ENCODE data around the gene B4GALNT3.

The B4GALNT3 gene

DNA sequence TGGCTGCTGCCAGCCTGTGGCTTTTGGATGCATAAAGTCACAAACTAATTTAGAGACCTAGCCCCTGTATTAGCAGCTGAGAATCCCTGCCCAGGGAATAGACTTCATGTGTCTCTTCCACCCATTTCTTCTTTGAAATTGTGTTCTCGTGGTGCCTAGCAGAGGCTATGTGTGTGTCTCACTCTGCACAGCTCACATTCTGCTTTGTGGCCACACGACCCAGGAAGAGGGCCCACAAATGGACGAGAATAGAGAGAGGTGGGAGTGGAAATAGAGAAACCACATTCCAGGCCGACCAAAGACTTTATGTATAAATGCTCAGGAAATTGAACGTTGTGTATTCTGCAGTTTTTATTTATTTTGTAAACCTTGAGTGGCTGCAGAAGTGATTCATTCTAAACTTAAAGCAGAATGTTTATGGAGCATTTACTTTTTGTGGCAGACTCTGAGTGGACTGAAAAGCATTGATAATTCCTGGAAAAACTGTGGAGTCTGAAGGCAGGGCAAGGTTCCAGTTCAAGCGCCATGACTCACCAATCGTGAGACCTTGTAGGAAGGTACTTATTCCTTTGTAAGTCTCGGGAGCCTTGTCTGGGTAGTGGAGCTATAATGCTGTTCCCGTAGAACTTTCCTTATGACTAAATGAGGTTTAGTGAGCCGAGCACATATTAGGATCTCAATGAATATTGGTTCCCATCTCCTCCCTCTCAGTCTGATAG is 9.1 kb downstream of the B4GALNT3 start:
- DNase-seq = no peak

GRCh38 chr12:470133-470532 is 10.4 kb downstream of the B4GALNT3 start:
- no peak for DNase-seq

GRCh38 chr12:473198-473597 is 13.5 kb downstream of the B4GALNT3 start:
- DNase-seq = no peak

- DNase-seq = no peak
Measured at GRCh38 chr12:473863-474577, 14.3 kb downstream of the B4GALNT3 start.

DNA sequence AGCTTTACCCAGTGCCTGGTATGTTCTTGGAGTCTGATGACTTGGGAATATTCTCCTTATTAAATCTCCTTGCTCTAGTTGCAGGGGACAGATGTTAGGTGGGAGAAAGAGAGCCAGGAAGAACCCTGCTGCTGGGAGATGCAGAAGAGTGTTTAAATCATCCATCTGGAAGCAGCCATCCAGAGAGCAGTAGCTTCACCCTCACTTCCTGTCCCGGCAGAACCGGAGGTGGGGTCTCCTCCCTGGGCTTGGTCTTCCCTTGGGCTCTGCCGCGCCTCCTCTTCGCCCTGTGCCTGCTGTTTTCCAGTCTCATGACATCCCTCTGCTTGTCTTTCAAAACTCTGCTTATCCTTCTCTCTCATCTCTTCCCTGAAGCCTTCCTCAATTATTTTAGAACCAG is 15.5 kb downstream of the B4GALNT3 start:
- DNase-seq = no peak

DNA sequence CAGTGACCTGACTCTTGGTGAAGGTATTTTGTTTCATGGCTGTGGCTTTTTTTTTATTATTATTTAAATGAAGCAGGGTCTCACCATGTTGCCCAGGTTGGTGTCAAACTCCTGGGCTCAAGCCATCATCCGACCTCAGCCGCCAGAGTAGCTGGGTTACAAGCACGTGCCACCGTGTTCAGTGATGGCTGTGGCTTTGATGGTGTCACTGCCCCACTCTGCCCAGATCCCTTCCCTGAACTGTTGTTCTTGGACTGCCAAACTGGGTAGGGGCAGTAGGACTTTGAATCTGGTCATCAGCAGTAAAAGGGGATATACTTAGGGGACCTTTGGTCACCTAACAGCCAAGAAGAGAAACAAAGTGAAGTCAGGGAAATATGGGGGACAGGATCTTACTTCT is 19.4 kb downstream of the B4GALNT3 start:
- DNase-seq = no peak

GRCh38 chr12:480831-481816 is 21.4 kb downstream of the B4GALNT3 start:
- no peak for DNase-seq

DNA sequence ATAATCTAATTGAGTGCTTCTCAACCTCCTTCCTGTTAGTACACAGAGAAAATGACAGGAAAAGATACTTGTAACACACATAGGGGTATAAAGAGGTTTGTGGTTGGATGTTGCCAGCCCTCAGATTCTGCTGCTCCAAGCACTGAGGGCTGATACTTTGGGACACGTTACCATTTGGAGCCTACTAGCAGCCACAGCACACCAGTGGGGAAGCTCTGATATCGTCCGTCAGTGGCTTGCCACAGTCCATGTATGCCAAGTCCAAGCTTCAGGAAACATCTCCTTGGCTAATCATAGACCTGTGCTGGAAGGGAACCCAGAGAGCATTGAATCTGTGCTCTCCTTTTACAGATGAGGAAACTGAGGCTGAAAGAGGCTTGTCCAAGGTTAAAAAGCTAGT is 22.3 kb downstream of the B4GALNT3 start:
- no peak for DNase-seq

- no peak for DNase-seq
Measured at GRCh38 chr12:484096-484495, 24.4 kb downstream of the B4GALNT3 start.

DNA sequence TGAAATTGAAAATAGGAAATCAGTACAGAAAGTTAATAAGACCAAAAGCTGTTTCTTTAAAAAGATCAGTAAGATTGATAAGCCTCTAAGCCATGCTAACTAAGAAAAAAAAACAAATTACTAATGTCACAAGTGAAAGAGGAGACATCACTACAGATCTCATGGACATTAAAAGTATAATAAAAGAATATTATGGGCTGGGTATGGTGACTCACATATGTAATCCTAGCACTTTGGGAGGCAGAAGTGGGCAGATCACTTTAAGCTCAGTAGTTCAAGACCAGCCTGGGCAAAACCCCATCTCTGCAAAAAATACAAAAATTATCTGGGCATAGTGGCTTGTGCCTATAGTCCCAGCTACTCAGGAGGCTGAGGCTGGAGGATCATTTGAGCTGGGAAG is 30.5 kb downstream of the B4GALNT3 start:
- no peak for DNase-seq

DNA sequence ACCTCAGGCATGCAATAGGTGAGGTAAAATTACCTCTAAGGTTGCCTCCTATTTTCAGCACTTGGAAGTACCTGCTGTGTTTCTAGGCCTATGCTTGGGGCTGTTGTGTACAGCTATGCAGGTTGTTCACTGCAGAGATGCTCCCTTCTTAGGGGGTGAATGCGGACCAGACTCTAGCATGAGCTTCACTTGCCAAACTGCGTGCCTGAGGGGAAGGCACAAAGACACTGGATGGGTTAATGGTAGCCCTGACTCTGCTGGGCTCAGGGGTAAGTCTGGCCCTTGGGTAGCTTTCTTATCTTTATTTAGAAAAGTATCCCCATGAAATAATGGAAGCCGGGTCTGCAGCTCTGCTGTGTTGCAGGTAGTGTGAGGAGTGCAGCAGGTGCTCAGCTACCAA is 35.7 kb downstream of the B4GALNT3 start:
- no peak for DNase-seq

DNA sequence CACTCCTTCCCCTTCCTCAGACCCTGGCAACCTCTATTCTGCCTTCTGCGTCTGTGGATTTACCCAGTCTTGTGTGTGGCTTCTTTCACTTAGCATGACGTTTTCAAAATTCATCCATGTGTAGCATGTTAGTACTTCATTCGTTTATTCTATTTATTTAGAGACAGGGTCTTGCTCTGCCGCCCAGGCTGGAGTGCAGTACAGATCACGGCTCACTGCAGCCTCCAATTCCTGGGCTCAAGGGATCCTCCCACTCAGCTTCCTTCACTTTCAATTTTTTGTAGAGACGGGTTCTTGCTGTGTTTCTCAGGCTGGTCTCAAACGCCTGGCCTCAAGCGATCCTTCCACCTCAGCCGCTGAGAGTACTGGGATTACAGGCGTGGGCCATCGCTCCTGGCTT is 37.0 kb downstream of the B4GALNT3 start:
- no peak for DNase-seq

DNA sequence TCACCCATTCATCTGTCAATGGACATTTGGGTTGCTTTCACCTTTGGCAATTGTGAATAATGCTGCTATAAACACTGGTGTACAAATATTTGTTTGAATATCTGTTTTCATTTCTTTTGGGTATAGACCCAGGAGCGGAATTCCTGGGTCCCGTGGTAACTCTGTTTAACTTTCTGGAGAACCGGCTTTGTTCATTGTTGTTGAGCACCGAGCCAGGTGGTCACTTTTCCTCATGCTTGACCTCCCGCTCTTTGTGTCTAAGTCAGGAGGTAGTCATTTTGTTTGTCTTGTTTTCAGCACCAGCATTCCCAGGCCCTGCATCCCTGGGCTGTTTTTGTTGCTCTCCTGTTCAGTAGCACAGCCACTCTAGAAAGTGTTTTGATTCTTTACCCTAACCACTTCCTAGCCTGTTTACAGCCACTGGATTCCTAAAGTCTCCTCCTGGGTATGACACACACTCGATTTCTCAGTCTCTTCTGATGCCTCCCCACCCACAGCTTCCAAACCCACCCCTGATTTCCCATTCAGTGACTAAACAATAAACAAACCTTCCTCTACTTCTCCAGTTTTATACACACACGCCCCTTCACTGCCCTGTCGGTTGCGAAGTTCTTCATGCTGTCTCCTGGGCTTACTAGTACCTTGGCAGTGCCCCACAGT is 37.9 kb downstream of the B4GALNT3 start:
- no peak for DNase-seq

GRCh38 chr12:499837-500458 is 40.2 kb downstream of the B4GALNT3 start:
- no peak for DNase-seq

DNA sequence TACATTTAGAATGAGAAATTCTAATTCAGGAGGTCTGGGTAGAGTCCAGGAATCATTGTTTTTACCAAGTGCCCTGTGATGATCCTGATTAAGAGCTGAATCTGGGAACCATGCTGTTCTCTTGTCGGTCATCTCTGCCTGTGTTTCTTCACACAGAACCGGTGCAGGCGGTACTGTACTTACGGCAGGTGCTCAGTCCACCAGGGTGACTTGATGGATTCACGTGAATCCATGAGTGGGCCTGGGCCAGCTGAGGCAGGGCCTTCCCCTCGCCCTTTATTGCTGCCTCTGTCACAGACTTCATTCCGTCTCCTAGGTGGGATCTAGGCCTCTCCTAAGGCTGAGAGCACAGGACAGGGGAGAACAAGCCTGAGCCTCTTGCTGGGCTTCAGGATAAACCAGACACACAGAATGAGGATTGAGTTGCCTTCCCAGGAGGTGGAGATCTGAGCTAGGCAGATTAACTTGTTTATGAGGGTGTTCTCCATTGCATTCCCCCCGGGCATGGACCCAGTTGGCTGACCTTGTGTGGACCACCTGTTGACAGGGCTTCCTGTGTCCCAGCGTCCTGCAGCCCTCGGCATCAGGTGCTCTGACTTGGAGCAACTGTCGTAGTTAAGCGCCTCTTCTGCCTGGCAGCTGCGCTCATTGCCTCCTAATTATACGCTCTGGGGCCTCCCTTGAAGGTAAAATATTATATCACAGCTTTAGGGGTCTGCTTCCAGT is 42.1 kb downstream of the B4GALNT3 start:
- no peak for DNase-seq

- no peak for DNase-seq
Measured at GRCh38 chr12:503111-503761, 43.5 kb downstream of the B4GALNT3 start.

GRCh38 chr12:505221-505620 is 45.5 kb downstream of the B4GALNT3 start:
- DNase-seq = no peak

DNA sequence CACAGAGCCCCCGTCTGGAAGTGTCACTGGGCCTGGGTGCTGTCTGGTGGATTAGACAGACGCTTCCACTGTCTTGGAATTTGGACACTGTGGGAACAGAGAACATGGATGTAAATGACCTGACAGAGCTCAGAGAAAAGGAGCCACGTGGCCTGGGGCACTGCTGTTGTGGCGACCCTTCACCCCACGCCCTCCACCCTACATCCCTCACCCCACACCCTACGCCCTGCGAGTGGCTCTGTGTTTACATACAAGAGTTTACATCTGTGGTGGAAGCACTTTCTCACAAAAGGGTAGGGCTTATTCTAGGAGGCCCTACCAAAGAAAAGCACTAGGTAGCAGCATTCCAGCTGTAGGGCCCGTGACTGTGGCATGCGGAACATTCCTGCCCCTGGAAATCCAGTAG is 47.7 kb downstream of the B4GALNT3 start:
- DNase-seq = no peak

DNA sequence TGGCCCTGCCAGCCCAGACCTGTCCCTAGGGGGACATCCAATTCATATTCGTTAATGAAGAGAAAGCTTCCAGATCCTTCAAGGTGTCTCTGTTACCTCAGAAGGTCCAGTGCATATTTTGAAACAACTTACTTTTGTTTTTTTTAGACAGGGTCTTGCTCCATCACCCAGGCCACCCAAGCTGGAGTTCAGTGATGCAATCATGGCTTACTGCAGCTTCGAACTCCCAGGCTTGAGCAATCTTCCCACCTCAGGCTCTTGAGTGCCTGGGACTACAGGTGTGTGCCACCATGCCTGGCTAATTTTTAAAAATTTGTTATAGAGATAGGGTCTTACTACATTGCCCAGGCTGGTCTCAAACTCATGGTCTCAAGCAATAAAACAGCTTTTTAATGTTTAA is 48.4 kb downstream of the B4GALNT3 start:
- no peak for DNase-seq

- no peak for DNase-seq
Measured at GRCh38 chr12:508795-509194, 49.1 kb downstream of the B4GALNT3 start.

GRCh38 chr12:509500-509899 is 49.8 kb downstream of the B4GALNT3 start:
- no peak for DNase-seq

All from cerebellar nuclear complex (tissue), 1 donor.